NCI-H1417 (cell line): Measurements from ENCODE around the gene KREMEN1.
A peak's percentile ranks its signal among the peaks of the same experiment; 100 is the strongest.
"Not testable (repeated sequence)": the region's sequence is repeated elsewhere in the genome, so short reads cannot be mapped to it uniquely, and the experiment has no call there.

ENCODE experiments used
- DNase-seq, 3 experiments: peaks; one replicate each; lab custom pipeline; 2025; lab: John Stamatoyannopoulos, UW

KREMEN1 gene

GRCh38 chr22:29078869-29079207, 6.0 kb downstream of the KREMEN1 start:
- DNase-seq = no peak

DNA sequence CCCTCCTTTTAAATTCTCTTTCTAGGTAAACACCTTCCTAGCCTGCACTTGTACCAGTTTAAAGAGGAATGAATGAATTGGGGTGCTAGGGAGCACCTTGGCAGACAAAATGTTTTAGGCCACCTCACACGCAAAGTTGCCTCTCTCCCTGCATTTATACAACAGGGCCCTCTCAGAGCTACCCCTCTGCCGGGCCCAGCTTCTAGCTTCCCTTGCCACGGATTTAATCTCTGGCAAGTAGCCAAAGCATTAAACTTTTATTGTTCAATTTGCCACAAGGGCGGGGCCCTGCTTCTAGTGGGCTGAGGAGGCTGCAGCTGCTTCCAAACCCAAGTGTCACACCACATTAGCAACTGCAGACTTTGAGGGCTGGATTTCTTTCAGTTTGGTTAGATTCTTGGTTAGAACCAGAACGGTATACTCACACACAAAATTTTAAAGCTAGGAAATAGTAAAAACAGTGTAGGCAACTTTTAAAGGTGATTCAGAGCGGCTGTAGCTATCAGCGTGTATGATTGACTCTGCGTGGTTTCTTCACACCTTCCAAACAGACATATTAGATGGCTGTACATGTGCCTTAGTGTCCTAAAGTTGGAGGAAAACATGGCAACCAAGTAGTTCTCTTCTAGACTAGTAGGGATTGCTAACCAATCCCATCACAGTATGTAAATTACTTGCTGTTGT, 6.5 kb downstream of the KREMEN1 start:
- DNase-seq = peak; percentile 61 to 89 (median 83)

- DNase-seq = peak in 1 of 3 experiments; percentile 62
Measured at GRCh38 chr22:29080106-29080975, 7.5 kb downstream of the KREMEN1 start.

- no peak for DNase-seq
Measured at GRCh38 chr22:29081517-29082236, 8.8 kb downstream of the KREMEN1 start.

DNA sequence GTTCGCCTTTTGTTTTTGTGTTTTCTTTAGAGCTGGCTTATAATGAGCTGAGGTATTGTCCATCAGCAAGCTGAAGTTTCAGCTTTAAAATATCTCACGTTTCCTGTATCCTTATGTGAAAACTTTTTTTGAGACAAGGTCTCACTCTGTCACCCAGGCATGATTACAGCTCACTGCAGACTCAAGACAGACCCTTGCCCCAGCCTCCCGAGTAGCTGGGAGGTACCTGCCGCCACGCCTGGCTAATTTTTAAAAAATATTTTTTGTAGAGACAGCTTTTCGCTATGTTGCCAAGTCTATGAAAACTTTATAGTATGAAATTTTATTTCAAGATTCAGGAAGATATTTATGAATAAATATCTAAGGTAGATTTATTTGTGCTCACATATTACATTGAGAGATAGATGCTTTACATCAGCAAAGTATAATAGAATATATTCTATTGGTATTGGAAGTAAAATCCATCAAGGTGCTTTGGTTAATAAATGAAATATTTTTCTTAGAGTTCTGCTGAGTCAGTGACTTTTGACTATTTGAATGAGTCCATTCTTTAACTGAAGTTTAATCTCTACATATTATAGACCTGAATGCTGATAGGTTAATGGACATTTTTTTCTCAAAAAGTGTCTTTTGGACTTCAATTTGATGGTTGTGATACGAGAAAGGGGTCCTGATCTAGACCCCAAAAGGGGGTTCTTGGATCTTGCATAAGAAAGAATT, 10.2 kb downstream of the KREMEN1 start:
- DNase-seq = no peak

DNA sequence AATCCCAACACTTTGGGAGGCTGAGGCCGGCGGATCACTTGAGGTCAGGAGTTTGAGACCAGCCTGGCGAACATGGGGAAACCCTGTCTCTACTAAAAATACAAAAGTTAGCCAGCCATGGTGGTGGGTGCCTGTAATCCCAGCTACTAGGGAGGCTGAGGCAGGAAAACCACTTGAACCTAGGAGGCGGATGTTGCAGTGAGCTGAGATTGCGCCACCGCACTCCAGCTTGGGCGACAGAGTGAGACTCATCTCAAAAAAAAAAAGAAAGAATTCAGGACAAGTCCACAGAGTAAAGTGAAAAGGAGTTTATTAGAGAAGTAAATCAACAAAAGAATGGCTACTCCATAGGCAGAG, 10.7 kb downstream of the KREMEN1 start:
- DNase-seq = not testable (repeated sequence)

GRCh38 chr22:29083933-29084591, 11.2 kb downstream of the KREMEN1 start:
- no peak for DNase-seq

- no peak for DNase-seq
Measured at GRCh38 chr22:29087012-29087411, 14.2 kb downstream of the KREMEN1 start.

DNA sequence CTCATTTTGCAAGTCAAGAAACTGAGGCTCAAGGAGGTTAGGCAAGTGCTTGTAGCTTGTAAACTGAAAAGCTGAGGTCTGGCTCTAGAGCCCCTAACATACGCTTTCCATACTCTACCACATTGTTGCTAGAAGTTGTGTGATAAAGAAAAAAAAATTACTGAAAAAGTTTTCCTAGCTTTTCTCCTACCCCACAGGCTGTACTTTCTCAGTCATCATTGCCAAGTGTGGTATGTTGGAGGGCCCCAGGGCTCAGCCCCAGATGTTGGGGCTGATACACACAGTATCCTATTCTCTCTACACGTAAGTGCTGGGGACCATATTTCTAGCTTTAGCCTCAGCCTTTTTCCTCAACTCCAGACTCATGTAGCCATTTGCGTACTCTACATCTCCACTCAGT, 16.0 kb downstream of the KREMEN1 start:
- no peak for DNase-seq

GRCh38 chr22:29089507-29089906, 16.7 kb downstream of the KREMEN1 start:
- DNase-seq = no peak

DNA sequence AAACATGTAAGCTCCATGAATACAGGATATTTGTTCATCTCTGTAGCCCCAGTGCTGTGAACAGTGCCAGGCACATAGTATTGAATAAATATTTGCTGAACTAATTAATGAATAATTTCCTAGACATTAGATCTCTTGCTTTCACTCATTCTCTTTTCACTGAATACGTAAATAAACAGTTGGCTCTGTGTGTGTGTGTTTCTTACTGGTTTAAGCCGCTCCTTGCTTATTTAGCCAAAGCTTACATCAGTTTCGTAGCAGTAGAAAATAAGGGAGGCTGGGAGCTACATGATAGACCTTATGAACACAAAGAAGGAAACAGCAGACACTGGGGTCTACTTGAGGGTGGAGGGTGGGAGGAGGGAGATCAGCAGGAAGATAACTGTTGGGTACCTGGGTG, 17.2 kb downstream of the KREMEN1 start:
- DNase-seq = peak in 1 of 3 experiments; percentile 24

DNA sequence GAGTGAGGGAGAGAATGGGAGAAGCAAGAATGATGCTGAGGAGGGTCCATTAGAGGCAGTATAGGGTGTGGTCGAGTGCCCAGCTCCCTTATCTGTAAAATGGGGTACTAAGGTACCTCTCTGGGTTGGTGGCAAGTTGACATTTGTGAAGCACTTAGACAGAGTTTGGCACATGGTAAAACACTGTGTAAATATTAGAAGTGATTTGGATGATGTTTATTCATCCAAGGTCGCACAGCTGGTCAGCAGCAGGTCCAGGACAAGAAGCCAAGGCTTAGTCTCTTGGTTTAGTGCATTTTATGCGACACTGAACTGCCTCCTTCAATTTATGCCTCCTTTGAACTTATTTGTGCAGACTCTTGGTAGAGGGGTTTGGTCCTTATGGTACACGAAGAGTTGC, 19.4 kb downstream of the KREMEN1 start:
- no peak for DNase-seq

DNA sequence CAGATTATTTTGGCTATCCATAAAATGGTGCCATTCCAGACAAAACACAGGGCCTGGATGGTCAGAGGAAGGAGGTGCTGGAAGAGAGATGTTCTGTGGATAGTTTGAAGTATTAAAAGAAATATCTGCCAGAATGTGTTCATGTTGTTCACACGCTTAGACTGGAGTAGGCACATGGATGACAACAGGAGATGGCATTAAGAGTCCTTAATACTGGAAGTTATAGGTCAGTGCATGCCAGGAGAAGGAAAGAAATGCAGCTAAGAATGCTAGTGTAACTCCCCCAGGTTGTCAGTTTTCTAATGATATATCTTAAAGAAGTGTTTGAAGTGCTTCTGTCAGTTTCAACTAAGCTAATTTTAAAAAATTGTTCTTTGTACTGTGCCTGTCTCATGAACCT, 20.2 kb downstream of the KREMEN1 start:
- DNase-seq = no peak

DNA sequence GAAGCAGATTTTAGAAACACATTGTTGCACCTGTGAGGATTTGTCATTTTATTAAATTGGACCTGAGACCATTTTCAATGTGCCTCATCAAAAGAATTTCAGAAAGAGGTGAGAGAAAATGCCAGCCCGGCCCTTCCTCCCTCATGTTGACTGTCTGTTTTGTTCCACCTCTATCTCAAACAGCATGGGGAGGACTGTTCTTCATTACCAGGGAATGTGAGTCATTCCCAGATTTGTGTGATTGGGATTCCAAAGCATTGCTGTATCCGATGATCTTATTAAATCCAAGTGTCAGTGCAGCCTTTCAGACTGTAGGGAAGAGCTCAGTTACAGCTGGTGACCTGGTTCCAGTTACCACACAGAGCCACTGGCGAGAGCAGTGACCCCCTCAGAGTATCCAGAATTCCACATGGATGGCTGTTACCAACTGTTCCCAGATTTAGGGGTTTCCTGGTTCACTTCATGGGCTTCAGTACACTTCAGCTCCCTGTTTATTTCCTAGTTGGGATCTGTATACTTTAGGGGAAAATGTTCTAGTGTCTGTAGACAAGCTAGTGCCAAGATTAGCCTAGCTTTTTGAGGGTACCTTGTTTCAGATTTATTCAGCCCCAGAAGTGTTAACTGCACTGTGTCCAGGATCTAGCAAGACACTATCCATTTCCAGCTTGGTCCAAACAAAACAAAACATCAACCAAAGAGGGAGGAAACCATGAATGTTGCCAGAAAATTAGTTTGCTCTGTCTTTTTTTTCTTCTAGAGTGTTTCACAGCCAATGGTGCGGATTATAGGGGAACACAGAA, 20.9 kb downstream of the KREMEN1 start:
- DNase-seq = no peak

- DNase-seq = peak in 1 of 3 experiments; percentile 55
Measured at GRCh38 chr22:29095459-29095858, 22.6 kb downstream of the KREMEN1 start.

GRCh38 chr22:29096736-29097669, 24.2 kb downstream of the KREMEN1 start:
- no peak for DNase-seq

DNA sequence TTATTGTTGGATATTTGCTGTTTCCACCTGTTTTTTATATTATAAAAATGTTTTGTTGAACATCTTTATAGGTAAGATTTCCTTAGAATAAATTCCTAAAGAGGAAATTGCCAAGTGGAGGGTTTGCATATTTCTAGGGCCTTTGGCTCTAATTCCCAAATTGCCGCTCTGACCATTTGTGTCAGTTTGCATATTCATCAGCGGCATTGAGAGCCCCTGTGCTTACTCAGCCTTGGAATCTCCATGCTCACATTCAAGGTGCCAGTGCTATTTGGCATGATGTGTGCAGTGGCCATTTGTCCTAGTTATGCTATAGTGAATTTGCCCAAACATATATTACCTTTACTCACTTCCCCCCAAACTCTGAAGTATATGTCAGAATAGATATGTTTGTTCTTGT, 25.5 kb downstream of the KREMEN1 start:
- DNase-seq = no peak

DNA sequence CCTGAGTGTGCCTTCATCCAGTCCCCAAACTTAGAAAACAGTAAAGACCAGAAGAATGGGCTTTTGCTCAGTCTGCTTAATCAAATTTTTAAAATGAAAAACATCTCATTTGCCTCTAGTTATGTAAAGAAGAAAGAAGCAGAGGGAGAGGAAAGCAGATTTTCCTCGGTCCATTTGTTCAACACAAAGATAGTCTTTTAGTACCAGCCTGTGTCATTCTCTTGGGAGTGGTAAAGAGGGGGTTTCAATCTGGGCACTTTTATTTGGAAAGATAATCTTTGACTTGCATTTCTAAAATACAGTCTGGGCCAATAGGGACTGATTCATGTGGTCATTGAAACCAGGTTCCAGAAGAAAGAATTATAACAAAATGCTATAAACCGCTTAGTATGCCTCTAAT, 29.5 kb downstream of the KREMEN1 start:
- no peak for DNase-seq

- DNase-seq = no peak
Measured at GRCh38 chr22:29103121-29103520, 30.3 kb downstream of the KREMEN1 start.

GRCh38 chr22:29105468-29105867, 32.6 kb downstream of the KREMEN1 start:
- DNase-seq = no peak
